ENCODE measurements around the gene DOCK3. TPM values are rescaled to one million over a fixed set of nuclear protein-coding genes. Genes with fewer than 3 reads are reported as not detected.
"Not testable (repeated sequence)": the region's sequence is repeated elsewhere in the genome, so short reads cannot be mapped to it uniquely, and the experiment has no call there.

The DOCK3 gene
- total and polyA plus RNA-seq, 4 donors, result 0.01 to 0.08 (median 0.06) TPM; not detected in 1

- TF ChIP-seq CTCF (IDR thresholded peaks at IDR 0.05; ENCODE audit: low read depth, low read length, missing input control) (no peak), NR2F2 (IDR thresholded peaks at IDR 0.05) (no peak), HNF4A (conservative IDR thresholded peaks at IDR 0.05) (no peak), TAF1 (conservative IDR thresholded peaks at IDR 0.05) (no peak)
Observed at GRCh38 chr3:50890688-50891344, 216.1 kb downstream of the DOCK3 start (continued).

GRCh38 chr3:50901097-50901496 lies 226.4 kb downstream of the DOCK3 start:
- H3K27me3 ChIP-seq (ENCODE audit: control insufficient read depth in 4 of 4, insufficient read depth in 4 of 4, low read length in 3 of 4); DNase-seq (ENCODE audit: low spot score); H3K9me3 ChIP-seq (ENCODE audit: control insufficient read depth in 4 of 4, low read length in 3 of 4); H3K9ac ChIP-seq (ENCODE audit: low read depth in 1 of 2, low read length in 2 of 2); H3K36me3 ChIP-seq (ENCODE audit: control insufficient read depth in 4 of 4, insufficient read depth in 3 of 4, low read depth in 1 of 4, low read length in 3 of 4); H3K4me1 ChIP-seq (ENCODE audit: control insufficient read depth in 4 of 4, insufficient read depth in 4 of 4, low read length in 3 of 4); H3K4me3 ChIP-seq (ENCODE audit: low read depth in 1 of 3, low read length in 3 of 3); H3K27ac ChIP-seq (ENCODE audit: low read depth in 1 of 2, low read length in 2 of 2): not testable (repeated sequence)
- WGBS, result 4% methylated on average over 1 of the region's 1 CpG

GRCh38 chr3:50912746-50913145 lies 238.0 kb downstream of the DOCK3 start:
- Histone ChIP-seq H3K27me3 (ENCODE audit: control insufficient read depth in 4 of 4, insufficient read depth in 4 of 4, low read length in 3 of 4) (peaks cover 0 to 7% (median 0%) of the 10 kb centered on the region in 4 donors), H3K9me3 (ENCODE audit: control insufficient read depth in 4 of 4, low read length in 3 of 4) (peaks cover 0 to 4% (median 0%) of the 10 kb centered on the region in 4 donors), H3K27ac (ENCODE audit: low read depth in 1 of 2, low read length in 2 of 2) (no peak overlapping the region), H3K4me1 (ENCODE audit: control insufficient read depth in 4 of 4, insufficient read depth in 4 of 4, low read length in 3 of 4) (no peaks in the 10 kb centered on the region), H3K9ac (ENCODE audit: low read depth in 1 of 2, low read length in 2 of 2) (no peak overlapping the region), H3K36me3 (ENCODE audit: control insufficient read depth in 4 of 4, insufficient read depth in 3 of 4, low read depth in 1 of 4, low read length in 3 of 4) (no peaks in the 10 kb centered on the region), H3K4me3 (ENCODE audit: low read depth in 1 of 3, low read length in 3 of 3) (no peak overlapping the region)
- no peak for DNase-seq (ENCODE audit: low spot score)
- TF ChIP-seq EGR1 (IDR thresholded peaks at IDR 0.05; ENCODE audit: low read depth in 2 of 2) (no peak), SP1 (IDR thresholded peaks at IDR 0.05) (no peak), ATF3 (IDR thresholded peaks at IDR 0.05) (no peak), FOXA2 (IDR thresholded peaks at IDR 0.05) (no peak), CTCF (IDR thresholded peaks at IDR 0.05; ENCODE audit: low read depth, low read length, missing input control) (no peak), MAX (IDR thresholded peaks at IDR 0.05) (no peak), RAD21 (IDR thresholded peaks at IDR 0.05) (no peak), FOXA1 (IDR thresholded peaks at IDR 0.05) (no peak), NR2F2 (IDR thresholded peaks at IDR 0.05) (no peak), ZBTB33 (IDR thresholded peaks at IDR 0.05) (no peak), REST (IDR thresholded peaks at IDR 0.05) (no peak), YY1 (IDR thresholded peaks at IDR 0.05) (no peak), GABPA (IDR thresholded peaks at IDR 0.05 in 1 of 2, conservative IDR thresholded peaks at IDR 0.05 in 1 of 2) (no peak), JUND (IDR thresholded peaks at IDR 0.05) (no peak), RXRA (IDR thresholded peaks at IDR 0.05) (no peak), HNF4G (IDR thresholded peaks at IDR 0.05) (no peak)
- 81% methylated on average over 6 of the region's 6 CpGs for WGBS

All from liver (tissue), 9 donors.